ENCODE data around the gene STAT6.

The STAT6 gene

GRCh38 chr12:57096748-57097553 lies 14.2 kb downstream of the STAT6 start:
- Histone ChIP-seq H3K4me3 (ENCODE audit: low read depth, low read length, poor library complexity, severe bottlenecking) (no peak overlapping the region), H3F3A (ENCODE audit: insufficient read depth, low read length) (no peaks in the 10 kb centered on the region), H3K9me3 (ENCODE audit: low read length) (no peaks in the 10 kb centered on the region), H4K20me1 (ENCODE audit: insufficient read depth, low read length) (no peaks in the 10 kb centered on the region), H2AFZ (ENCODE audit: low read length) (no peak overlapping the region), H3K4me1 (ENCODE audit: insufficient read depth, low read length, severe bottlenecking) (peaks cover 14% of the 10 kb centered on the region), H3K79me2 (ENCODE audit: insufficient read depth, low read length) (no peaks in the 10 kb centered on the region), H3K4me2 (ENCODE audit: low read length) (no peak overlapping the region), H3K9ac (ENCODE audit: low read length) (no peak overlapping the region), H3K36me3 (ENCODE audit: insufficient read depth, low read length) (peaks cover 60% of the 10 kb centered on the region; the same call in 1 of the 2 replicates), H3K27ac (ENCODE audit: low read depth, low read length, poor library complexity, severe bottlenecking) (no peak overlapping the region), H3K27me3 (ENCODE audit: insufficient read depth, low read length) (no peaks in the 10 kb centered on the region), H3K9me2 (ENCODE audit: low read depth, low read length) (no peaks in the 10 kb centered on the region)
- TF ChIP-seq CTCF (IDR thresholded peaks at IDR 0.05; ENCODE audit: low read length) (no peak), EZH2 (IDR thresholded peaks at IDR 0.05; ENCODE audit: borderline replicate concordance, low read length) (no peak)

- no peaks in the 10 kb centered on the region for H4K20me1 ChIP-seq (ENCODE audit: insufficient read depth, low read length)
- no peaks in the 10 kb centered on the region for H3K9me3 ChIP-seq (ENCODE audit: low read length)
- peaks cover 57% of the 10 kb centered on the region; the same call in 1 of the 2 replicates for H3K36me3 ChIP-seq (ENCODE audit: insufficient read depth, low read length)
- H3K79me2 ChIP-seq (ENCODE audit: insufficient read depth, low read length): no peaks in the 10 kb centered on the region
- H3K4me3 ChIP-seq (ENCODE audit: low read depth, low read length, poor library complexity, severe bottlenecking): no peak overlapping the region
- H2AFZ ChIP-seq (ENCODE audit: low read length): no peak overlapping the region
- no peaks in the 10 kb centered on the region for H3K9me2 ChIP-seq (ENCODE audit: low read depth, low read length)
- H3K27me3 ChIP-seq (ENCODE audit: insufficient read depth, low read length): no peaks in the 10 kb centered on the region
- H3F3A ChIP-seq (ENCODE audit: insufficient read depth, low read length): no peaks in the 10 kb centered on the region
- no peak overlapping the region for H3K4me2 ChIP-seq (ENCODE audit: low read length)
- H3K9ac ChIP-seq (ENCODE audit: low read length): no peak overlapping the region
- peaks cover 14% of the 10 kb centered on the region for H3K4me1 ChIP-seq (ENCODE audit: insufficient read depth, low read length, severe bottlenecking)
- H3K27ac ChIP-seq (ENCODE audit: low read depth, low read length, poor library complexity, severe bottlenecking): no peak overlapping the region
- TF ChIP-seq EZH2 (IDR thresholded peaks at IDR 0.05; ENCODE audit: borderline replicate concordance, low read length) (no peak), CTCF (IDR thresholded peaks at IDR 0.05; ENCODE audit: low read length) (no peak)
These were observed 15.0 kb downstream of the STAT6 start for GRCh38 chr12:57096099-57096572.

- Histone ChIP-seq H3K4me1 (ENCODE audit: insufficient read depth, low read length, severe bottlenecking) (peaks cover 14% of the 10 kb centered on the region), H3K9ac (ENCODE audit: low read length) (no peak overlapping the region), H4K20me1 (ENCODE audit: insufficient read depth, low read length) (no peaks in the 10 kb centered on the region), H3K79me2 (ENCODE audit: insufficient read depth, low read length) (no peaks in the 10 kb centered on the region), H3K9me2 (ENCODE audit: low read depth, low read length) (no peaks in the 10 kb centered on the region), H3K4me3 (ENCODE audit: low read depth, low read length, poor library complexity, severe bottlenecking) (no peak overlapping the region), H3K4me2 (ENCODE audit: low read length) (no peak overlapping the region), H3F3A (ENCODE audit: insufficient read depth, low read length) (no peaks in the 10 kb centered on the region), H3K27ac (ENCODE audit: low read depth, low read length, poor library complexity, severe bottlenecking) (no peak overlapping the region), H3K36me3 (ENCODE audit: insufficient read depth, low read length) (peaks cover 57% of the 10 kb centered on the region; the same call in 1 of the 2 replicates), H2AFZ (ENCODE audit: low read length) (no peak overlapping the region), H3K27me3 (ENCODE audit: insufficient read depth, low read length) (no peaks in the 10 kb centered on the region), H3K9me3 (ENCODE audit: low read length) (no peaks in the 10 kb centered on the region)
- TF ChIP-seq CTCF (IDR thresholded peaks at IDR 0.05; ENCODE audit: low read length) (no peak), EZH2 (IDR thresholded peaks at IDR 0.05; ENCODE audit: borderline replicate concordance, low read length) (no peak)
These were observed 15.7 kb downstream of the STAT6 start for GRCh38 chr12:57095440-57095839.
